ENCODE measurements around the gene KIAA1143. TPM values are rescaled to one million over a fixed set of nuclear protein-coding genes. Genes with fewer than 3 reads are reported as not detected.

Gene KIAA1143
- total RNA-seq (10 to 100 TPM; 37.6 to 39.7 TPM), polyA plus RNA-seq (10 to 100 TPM; 14.5 to 31.3 TPM)

DNA sequence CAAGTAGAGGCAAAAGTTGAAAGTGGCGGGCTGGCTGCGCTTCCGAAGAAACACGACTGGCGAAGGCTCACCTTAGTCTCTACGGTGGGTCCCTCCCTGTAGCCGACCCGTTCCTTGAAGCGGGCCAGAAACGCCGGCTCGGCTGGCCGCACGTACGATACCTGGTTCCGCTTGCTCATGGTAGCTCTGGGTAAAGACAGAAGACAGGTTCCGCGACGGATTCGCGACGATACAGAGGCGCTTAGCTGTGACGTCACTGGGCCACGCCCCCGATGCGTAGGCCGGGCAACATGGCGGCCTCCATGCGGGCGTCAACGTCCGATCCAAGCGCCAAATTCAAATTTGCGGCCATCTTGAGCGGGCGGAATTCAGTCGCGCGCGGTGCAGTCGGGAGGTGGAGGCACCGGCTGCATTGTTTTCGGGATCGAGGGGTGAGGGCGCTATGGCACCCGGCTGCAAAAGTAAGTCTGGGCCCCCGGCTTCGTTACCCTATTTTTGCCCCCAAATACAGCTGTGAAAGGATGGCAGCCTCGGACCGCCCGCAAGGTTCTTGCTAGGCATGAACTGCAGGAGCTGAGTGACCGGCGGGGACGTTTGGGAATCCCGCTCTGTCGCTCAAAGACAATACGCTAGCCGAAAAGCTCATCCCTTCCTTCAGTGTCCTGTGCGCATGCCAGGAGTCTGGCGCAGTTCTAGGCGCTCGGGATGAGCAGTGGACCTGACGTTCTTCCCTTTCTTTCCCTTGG is at the start of gene KIAA1143, which contains the start of gene KIF15:
Gene KIAA1143 (minus strand): TSS at position 196 of the 746 bp plus-strand sequence. CDS start 17 bp downstream, at position 179.
Gene KIF15 (plus strand): TSS at position 371 of the 746 bp plus-strand sequence. CDS start 72 bp downstream, at position 443.
- intact Hi-C loops (cut with micrococcal nuclease), result loop anchor here (1.0 kb wide), 8 partner anchors 32 to 423 kb away; partner anchors contain the start of genes EXOSC7, TCAIM, TMEM42 and ZDHHC3
- Mint-ChIP-seq H3K36me3 (peaks cover 23 to 30% of the 10 kb centered on the region in 2 donors), H3K9me3 (peaks cover 0 to 7% (median 4%) of the 10 kb centered on the region in 8 donors), H3K4me1 (peaks cover 21 to 42% (median 33%) of the 10 kb centered on the region in 4 donors), H3K27ac (peak within 1 kb of the TSS; percentile 92 to 97 (median 94)), H3K27me3 (peaks cover 0 to 1% of the 10 kb centered on the region in 2 donors), H3K4me3 (peak within 1 kb of the TSS; percentile 86 to 98 (median 92))
- DNase-seq, result peak; percentile 92 to 96 (median 93)
- no peaks in the 10 kb centered on the region for H3K27me3 ChIP-seq (ENCODE audit: insufficient read depth, low read length)
- POLR2A ChIA-PET (ENCODE audit: partially characterized antibody), result interaction anchor here (0.8 to 4.3 kb wide), 11 partner anchors 32 to 424 kb away, joined by 3 to 50 read pairs (median 6); partner anchors contain the start of genes EXOSC7, TCAIM, TMEM42 and ZDHHC3
- CTCF ChIA-PET (ENCODE audit: partially characterized antibody), result interaction anchor here (1.0 to 1.8 kb wide), 3 partner anchors 32 to 424 kb away, joined by 3 to 7 read pairs (median 3); partner anchors contain the start of gene ZNF501
- peak within 1 kb of the TSS; percentile 71 to 98 for H3K4me3 ChIP-seq (ENCODE audit: low read length in 2 of 2)
- peak within 1 kb of the TSS; percentile 84 for H3K27ac ChIP-seq (ENCODE audit: low read depth, low read length)
- H3K9me3 ChIP-seq (ENCODE audit: control insufficient read depth in 1 of 2, low read length in 2 of 2), result no peaks in the 10 kb centered on the region
- H3K36me3 ChIP-seq (ENCODE audit: insufficient read depth, low read length), result no peaks in the 10 kb centered on the region
- H3K4me1 ChIP-seq (ENCODE audit: insufficient read depth, low read length), result peaks cover 23% of the 10 kb centered on the region

DNA sequence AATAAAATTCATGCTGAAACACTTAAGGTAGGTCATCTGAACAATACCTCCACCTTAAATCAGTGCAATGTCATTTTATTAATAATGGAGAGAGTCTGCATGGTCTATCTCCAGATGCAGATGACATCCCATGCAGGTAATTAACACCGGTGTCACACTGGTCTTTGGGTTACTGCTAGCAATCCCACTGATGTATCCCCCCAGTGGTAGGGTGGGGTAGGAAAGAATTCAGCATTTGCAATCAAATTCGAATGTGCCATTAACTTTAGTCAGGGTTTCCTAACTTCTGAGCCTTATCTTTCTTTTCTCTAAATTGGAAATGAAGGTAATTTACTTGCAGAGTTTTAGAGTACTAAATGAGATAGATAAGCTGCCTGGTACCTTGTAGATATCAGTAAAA is 44.5 kb upstream of the KIAA1143 start:
- Mint-ChIP-seq H3K4me3 (no peak overlapping the region), H3K27ac (no peak overlapping the region), H3K9me3 (no peaks in the 10 kb centered on the region), H3K27me3 (no peaks in the 10 kb centered on the region), H3K36me3 (no peaks in the 10 kb centered on the region), H3K4me1 (no peaks in the 10 kb centered on the region)
- H3K36me3 ChIP-seq (ENCODE audit: insufficient read depth, low read length), result no peaks in the 10 kb centered on the region
- H3K4me1 ChIP-seq (ENCODE audit: insufficient read depth, low read length), result no peaks in the 10 kb centered on the region
- H3K27me3 ChIP-seq (ENCODE audit: insufficient read depth, low read length), result no peaks in the 10 kb centered on the region
- POLR2A ChIA-PET (ENCODE audit: partially characterized antibody), result no interaction called here
- no peak overlapping the region for H3K4me3 ChIP-seq (ENCODE audit: low read length in 2 of 2)
- no peak for DNase-seq
- intact Hi-C loops (cut with micrococcal nuclease), result no loop called here
- no peaks in the 10 kb centered on the region for H3K9me3 ChIP-seq (ENCODE audit: control insufficient read depth in 1 of 2, low read length in 2 of 2)
- no peak overlapping the region for H3K27ac ChIP-seq (ENCODE audit: low read depth, low read length)
- CTCF ChIA-PET (ENCODE audit: partially characterized antibody), result no interaction called here

DNA sequence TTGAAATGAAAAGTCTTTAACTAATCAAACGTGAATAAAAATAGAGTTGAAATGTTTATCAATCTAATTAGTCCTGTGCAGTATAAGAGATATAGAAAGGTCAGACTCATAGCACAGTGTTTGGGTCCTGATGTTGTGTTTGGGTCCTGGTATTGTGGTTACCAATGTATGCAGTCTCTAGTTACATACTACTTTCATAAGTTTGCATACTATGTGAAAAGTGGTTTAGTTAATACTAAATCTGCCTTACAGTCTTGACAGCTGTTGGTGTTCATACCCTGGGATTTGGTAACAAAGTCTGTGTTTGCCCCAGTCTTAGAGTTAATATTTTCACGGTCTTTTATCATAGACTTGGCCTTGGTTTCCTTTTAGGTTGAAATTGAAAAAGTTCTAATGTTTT is 41.9 kb upstream of the KIAA1143 start:
- H3K27me3 ChIP-seq (ENCODE audit: insufficient read depth, low read length), result no peaks in the 10 kb centered on the region
- H3K27ac ChIP-seq (ENCODE audit: low read depth, low read length), result no peak overlapping the region
- H3K4me3 Mint-ChIP-seq, result no peak overlapping the region
- H3K4me3 ChIP-seq (ENCODE audit: low read length in 2 of 2), result no peak overlapping the region
- no peaks in the 10 kb centered on the region for H3K4me1 Mint-ChIP-seq
- H3K9me3 Mint-ChIP-seq, result no peaks in the 10 kb centered on the region
- ChIA-PET POLR2A (ENCODE audit: partially characterized antibody) (no interaction called here), CTCF (ENCODE audit: partially characterized antibody) (no interaction called here)
- no peak for DNase-seq
- no peaks in the 10 kb centered on the region for H3K4me1 ChIP-seq (ENCODE audit: insufficient read depth, low read length)
- H3K9me3 ChIP-seq (ENCODE audit: control insufficient read depth in 1 of 2, low read length in 2 of 2), result no peaks in the 10 kb centered on the region
- intact Hi-C loops (cut with micrococcal nuclease), result no loop called here
- H3K36me3 ChIP-seq (ENCODE audit: insufficient read depth, low read length), result no peaks in the 10 kb centered on the region
- H3K36me3 Mint-ChIP-seq, result no peaks in the 10 kb centered on the region
- no peaks in the 10 kb centered on the region for H3K27me3 Mint-ChIP-seq
- H3K27ac Mint-ChIP-seq, result no peak overlapping the region

DNA sequence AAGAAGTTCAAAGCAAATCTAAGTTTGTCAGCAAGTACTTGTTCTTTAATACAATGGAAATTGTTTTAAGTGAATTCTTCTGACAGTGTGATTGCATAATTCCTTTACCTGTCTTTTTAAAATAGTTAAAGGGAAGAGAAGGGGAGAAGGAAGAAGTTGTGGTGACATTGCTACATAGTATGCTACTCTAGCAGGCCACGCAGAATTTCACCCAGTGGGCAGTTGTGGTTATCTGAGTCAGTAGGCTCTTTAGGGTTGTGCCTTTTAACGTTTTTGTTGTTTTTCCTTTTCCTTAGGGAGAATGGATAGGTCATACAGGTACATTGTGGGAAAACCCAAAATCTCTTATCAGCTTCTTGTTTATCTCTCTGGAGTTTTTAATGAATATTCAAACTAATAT is 40.6 kb upstream of the KIAA1143 start:
- Mint-ChIP-seq H3K4me3 (no peak overlapping the region), H3K9me3 (no peaks in the 10 kb centered on the region), H3K36me3 (no peaks in the 10 kb centered on the region), H3K4me1 (no peaks in the 10 kb centered on the region), H3K27me3 (no peaks in the 10 kb centered on the region), H3K27ac (no peak overlapping the region)
- intact Hi-C loops (cut with micrococcal nuclease), result no loop called here
- CTCF ChIA-PET (ENCODE audit: partially characterized antibody), result no interaction called here
- Histone ChIP-seq H3K36me3 (ENCODE audit: insufficient read depth, low read length) (no peaks in the 10 kb centered on the region), H3K27ac (ENCODE audit: low read depth, low read length) (no peak overlapping the region), H3K9me3 (ENCODE audit: control insufficient read depth in 1 of 2, low read length in 2 of 2) (no peaks in the 10 kb centered on the region), H3K27me3 (ENCODE audit: insufficient read depth, low read length) (no peaks in the 10 kb centered on the region), H3K4me3 (ENCODE audit: low read length in 2 of 2) (no peak overlapping the region), H3K4me1 (ENCODE audit: insufficient read depth, low read length) (no peaks in the 10 kb centered on the region)
- POLR2A ChIA-PET (ENCODE audit: partially characterized antibody), result no interaction called here
- no peak for DNase-seq

DNA sequence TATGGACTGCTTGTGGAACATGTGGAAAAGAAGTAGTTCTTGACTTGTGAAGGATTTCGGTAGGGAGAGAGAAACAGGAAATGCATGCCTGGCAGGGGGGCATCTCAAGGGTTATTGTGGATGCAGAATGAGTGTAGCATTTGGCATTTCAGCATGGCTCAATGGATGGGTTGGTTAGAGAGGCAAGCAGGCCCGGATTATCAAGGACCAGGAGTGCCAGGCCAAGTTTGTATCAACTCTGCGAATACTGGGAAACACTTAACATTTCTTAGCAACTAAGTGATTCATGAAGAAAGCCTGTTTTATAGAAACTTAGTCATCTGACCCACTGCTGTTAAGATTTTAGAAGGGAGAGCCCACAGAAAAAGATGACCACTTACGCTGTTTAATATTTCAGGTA is 33.8 kb upstream of the KIAA1143 start:
- CTCF ChIA-PET (ENCODE audit: partially characterized antibody), result no interaction called here
- Histone ChIP-seq H3K9me3 (ENCODE audit: control insufficient read depth in 1 of 2, low read length in 2 of 2) (no peaks in the 10 kb centered on the region), H3K4me1 (ENCODE audit: insufficient read depth, low read length) (no peaks in the 10 kb centered on the region), H3K27ac (ENCODE audit: low read depth, low read length) (no peak overlapping the region), H3K4me3 (ENCODE audit: low read length in 2 of 2) (no peak overlapping the region), H3K27me3 (ENCODE audit: insufficient read depth, low read length) (no peaks in the 10 kb centered on the region), H3K36me3 (ENCODE audit: insufficient read depth, low read length) (no peaks in the 10 kb centered on the region)
- no peak for DNase-seq
- POLR2A ChIA-PET (ENCODE audit: partially characterized antibody), result no interaction called here
- Mint-ChIP-seq H3K27ac (peak overlapping the region in 1 of 7 donors; percentile 6), H3K4me1 (no peaks in the 10 kb centered on the region), H3K27me3 (no peaks in the 10 kb centered on the region), H3K36me3 (no peaks in the 10 kb centered on the region), H3K9me3 (no peaks in the 10 kb centered on the region), H3K4me3 (no peak overlapping the region)
- intact Hi-C loops (cut with micrococcal nuclease), result no loop called here

DNA sequence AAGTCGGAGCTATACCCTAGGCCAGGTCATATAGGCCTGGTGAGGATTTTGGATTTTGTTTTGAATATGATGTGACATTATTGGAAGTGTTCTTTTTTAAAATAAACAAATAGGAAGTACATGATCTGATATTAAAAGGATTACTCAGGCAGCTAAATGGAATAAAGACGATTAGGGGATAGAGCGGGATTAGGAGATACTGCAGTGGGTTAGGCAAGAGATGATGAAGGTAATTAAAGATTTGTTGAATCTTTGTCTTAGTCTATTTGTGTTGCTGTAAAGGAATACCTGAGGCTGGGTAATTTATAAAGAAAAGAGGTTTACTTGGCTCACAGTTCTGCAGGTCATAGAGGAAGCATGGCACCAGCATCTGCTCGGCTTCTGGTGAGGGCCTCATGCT is 21.5 kb upstream of the KIAA1143 start:
- no peak for DNase-seq
- intact Hi-C loops (cut with micrococcal nuclease), result no loop called here
- H3K27ac Mint-ChIP-seq, result no peak overlapping the region
- no peaks in the 10 kb centered on the region for H3K9me3 ChIP-seq (ENCODE audit: control insufficient read depth in 1 of 2, low read length in 2 of 2)
- no peaks in the 10 kb centered on the region for H3K36me3 ChIP-seq (ENCODE audit: insufficient read depth, low read length)
- no peaks in the 10 kb centered on the region for H3K9me3 Mint-ChIP-seq
- H3K27me3 ChIP-seq (ENCODE audit: insufficient read depth, low read length), result no peaks in the 10 kb centered on the region
- ChIA-PET CTCF (ENCODE audit: partially characterized antibody) (no interaction called here), POLR2A (ENCODE audit: partially characterized antibody) (no interaction called here)
- no peaks in the 10 kb centered on the region for H3K36me3 Mint-ChIP-seq
- no peaks in the 10 kb centered on the region for H3K4me1 ChIP-seq (ENCODE audit: insufficient read depth, low read length)
- H3K4me1 Mint-ChIP-seq, result no peaks in the 10 kb centered on the region
- no peak overlapping the region for H3K27ac ChIP-seq (ENCODE audit: low read depth, low read length)
- no peaks in the 10 kb centered on the region for H3K27me3 Mint-ChIP-seq
- H3K4me3 ChIP-seq (ENCODE audit: low read length in 2 of 2), result no peak overlapping the region
- no peak overlapping the region for H3K4me3 Mint-ChIP-seq

DNA sequence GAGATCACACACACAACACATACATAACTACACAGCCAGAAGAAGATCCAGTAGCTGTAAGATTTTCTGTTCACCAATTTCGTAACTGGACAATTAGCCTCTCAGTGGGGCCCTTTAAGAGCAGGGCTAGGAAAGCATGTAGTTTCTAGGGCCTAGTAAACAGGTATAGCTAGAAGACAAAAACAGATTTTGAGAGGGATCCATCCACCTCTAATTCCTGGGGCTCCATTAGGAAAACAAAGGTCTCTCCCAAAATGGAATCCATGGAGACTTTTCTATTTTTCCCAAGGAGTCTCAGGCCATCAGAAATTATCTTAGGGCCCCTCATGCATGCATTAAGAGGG is 10.7 kb upstream of the KIAA1143 start:
- no peak overlapping the region for H3K27ac ChIP-seq (ENCODE audit: low read depth, low read length)
- no peak overlapping the region for H3K4me3 Mint-ChIP-seq
- no peaks in the 10 kb centered on the region for H3K9me3 ChIP-seq (ENCODE audit: control insufficient read depth in 1 of 2, low read length in 2 of 2)
- ChIA-PET CTCF (ENCODE audit: partially characterized antibody) (interaction anchor here (0.8 to 1.0 kb wide), 2 partner anchors 8 to 43 kb away, joined by 3 read pairs; no protein-coding TSS in a partner anchor), POLR2A (ENCODE audit: partially characterized antibody) (no interaction called here)
- no peaks in the 10 kb centered on the region for H3K4me1 ChIP-seq (ENCODE audit: insufficient read depth, low read length)
- intact Hi-C loops (cut with micrococcal nuclease), result no loop called here
- no peak overlapping the region for H3K27ac Mint-ChIP-seq
- no peak overlapping the region for H3K4me3 ChIP-seq (ENCODE audit: low read length in 2 of 2)
- H3K4me1 Mint-ChIP-seq, result no peaks in the 10 kb centered on the region
- no peaks in the 10 kb centered on the region for H3K27me3 Mint-ChIP-seq
- H3K36me3 ChIP-seq (ENCODE audit: insufficient read depth, low read length), result no peaks in the 10 kb centered on the region
- peaks cover 2 to 28% (median 15%) of the 10 kb centered on the region in 8 donors for H3K9me3 Mint-ChIP-seq
- DNase-seq, result no peak
- peaks cover 6 to 8% of the 10 kb centered on the region in 2 donors for H3K36me3 Mint-ChIP-seq
- no peaks in the 10 kb centered on the region for H3K27me3 ChIP-seq (ENCODE audit: insufficient read depth, low read length)

Data from CD4-positive, alpha-beta memory T cell (primary cell).